HepG2 (cell line): Measurements from ENCODE around the gene LOC128125822.

Source experiments
- ATAC-seq: fragments of 200-7000 bp; cut with Tn5 transposase; 3 replicates; pipeline ENCODE4 v1.9.1; 2020; ENCODE audit warnings: mild to moderate bottlenecking, moderate library complexity
- BruUV-seq: library from RNA; stranded (reverse); fragments of 400-500 nt; replicated peaks from 2 replicates; lab custom pipeline; 2021; lab: Mats Ljungman, UMichigan
- CTCF ChIA-PET: fragments of 300-600 bp; formaldehyde crosslinking; extraction: SDS; loops from one replicate; lab custom pipeline; 2021; ENCODE audit warnings: low total read pairs, inconsistent platforms, low intra/inter-chr PET ratio; lab: Yijun Ruan, JAX
- POLR2A ChIA-PET: fragments of 350-600 bp; sonication (Branson Sonifier 250); formaldehyde crosslinking; loops from one replicate; lab custom pipeline; 2020; ENCODE audit warnings: antibody characterized with exemption, inconsistent platforms; lab: Yijun Ruan, JAX
- DNase-seq: peaks from one replicate; pipeline ENCODE4 v3.0.0-alpha.2; 2015; ENCODE audit warnings: low spot score
- FAIRE-seq: peaks from 3 replicates; lab custom pipeline; 2011; peaks lifted over from hg19 to GRCh38; lab: Jason Lieb, UNC
- H2AFZ ChIP-seq: one replicate; pipeline ENCODE4 v1.6.1; 2011; ENCODE audit warnings: low read length, inconsistent platforms
- H3K27ac ChIP-seq: fragments of 300-600 bp; 3 replicates; pipeline ENCODE4 v1.8.0; 2011; ENCODE audit warnings: mixed run types, mild to moderate bottlenecking, mixed read lengths, low read length, inconsistent platforms; ENCODE audit not compliant: insufficient read depth; ENCODE audit errors: extremely low read length
- H3K27me3 ChIP-seq, 2 experiments: fragments of 200-600 bp in 1 of 2; 2 replicates in 1 of 2; 3 replicates in 1 of 2; pipeline versions ENCODE4 v1.6.0 to v1.8.0; 2011; ENCODE audit warnings: low read length in 2 of 2, mild to moderate bottlenecking in 2 of 2, moderate library complexity in 2 of 2, inconsistent platforms in 1 of 2; ENCODE audit not compliant: insufficient read depth in 2 of 2, control insufficient read depth in 1 of 2
- H3K36me3 ChIP-seq, 2 experiments: fragments of 200-600 bp in 1 of 2; replicated peaks in 1 of 2; 2 replicates in 1 of 2; 3 replicates in 1 of 2; pipeline versions ENCODE4 v1.5.1 to v1.8.0; 2011; ENCODE audit warnings: low read length in 2 of 2, inconsistent platforms in 1 of 2; ENCODE audit not compliant: insufficient read depth in 2 of 2, control insufficient read depth in 1 of 2
- H3K4me1 ChIP-seq: 2 replicates; pipeline ENCODE4 v1.5.1; 2012; ENCODE audit warnings: low read length, inconsistent platforms; ENCODE audit not compliant: insufficient read depth
- H3K4me2 ChIP-seq: 2 replicates; pipeline ENCODE4 v1.6.0; 2011; ENCODE audit warnings: low read depth, low read length, inconsistent platforms
- H3K4me3 ChIP-seq, 3 experiments: fragments of 200-600 bp in 1 of 3; sonication (generic), shearing (Covaris generic) in 1 of 3; replicated peaks in 1 of 3; 2 replicates each; pipeline ENCODE4 v1.5.1; 2011 to 2016; ENCODE audit warnings: low read length in 3 of 3, inconsistent platforms in 2 of 3, low read depth in 2 of 3, mild to moderate bottlenecking in 2 of 3, control low read depth in 1 of 3, mixed read lengths in 1 of 3; ENCODE audit not compliant: insufficient read depth in 1 of 3
- H3K79me2 ChIP-seq: one replicate; pipeline ENCODE4 v1.6.1; 2011; ENCODE audit warnings: low read length, inconsistent platforms; ENCODE audit not compliant: insufficient read depth
- H3K9ac ChIP-seq: 2 replicates; pipeline ENCODE4 v1.6.0; 2011; ENCODE audit warnings: mild to moderate bottlenecking, low read depth, low read length, inconsistent platforms; ENCODE audit not compliant: insufficient read depth
- H3K9me3 ChIP-seq: 2 replicates; pipeline ENCODE4 v1.5.1; 2012; ENCODE audit warnings: mild to moderate bottlenecking, low read length
- H4K20me1 ChIP-seq: 2 replicates; pipeline ENCODE4 v1.6.0; 2011; ENCODE audit warnings: inconsistent platforms, mild to moderate bottlenecking, low read length, moderate library complexity; ENCODE audit not compliant: insufficient read depth
- CCAR2 ChIP-seq: fragments of 200-400 bp; formaldehyde crosslinking; optimal IDR thresholded peaks from 2 replicates; pipeline ENCODE3; 2018; ENCODE audit warnings: low read depth, mild to moderate bottlenecking, low read length, moderate library complexity
- DNMT1 ChIP-seq: sonication (generic); formaldehyde crosslinking; IDR thresholded peaks from 2 replicates; pipeline ENCODE4 v1.5.1; 2020; ENCODE audit warnings: mild to moderate bottlenecking, missing genetic modification reagents
- HOXA9 ChIP-seq: sonication (generic); formaldehyde crosslinking; IDR thresholded peaks from 2 replicates; pipeline ENCODE4 v1.8.1; 2022; ENCODE audit warnings: missing genetic modification reagents, mild to moderate bottlenecking, moderate library complexity, borderline replicate concordance
- ISL2 ChIP-seq: sonication (generic); formaldehyde crosslinking; IDR thresholded peaks from 2 replicates; pipeline ENCODE4 v1.5.0; 2020; ENCODE audit warnings: missing genetic modification reagents
- KAT7 ChIP-seq: IDR thresholded peaks from 2 replicates; pipeline ENCODE4 v1.6.1; 2018; ENCODE audit warnings: borderline replicate concordance, missing compliant biosample characterization
- KLF15 ChIP-seq: sonication (generic); formaldehyde crosslinking; IDR thresholded peaks from 2 replicates; pipeline ENCODE4 v1.8.1; 2023; ENCODE audit warnings: borderline replicate concordance, mild to moderate bottlenecking, inconsistent platforms, missing genetic modification reagents, mixed read lengths
- RBFOX2 ChIP-seq: fragments of 200-400 bp; formaldehyde crosslinking; IDR thresholded peaks from 2 replicates; pipeline ENCODE4 v1.6.1; 2017; ENCODE audit warnings: low read depth, mild to moderate bottlenecking, low read length
- SOX13 ChIP-seq, 3 experiments: fragments of 450-650 bp in 1 of 3; sonication (generic) in 1 of 3; formaldehyde crosslinking in 1 of 3; IDR thresholded peaks in 2 of 3; conservative IDR thresholded peaks in 1 of 3; 2 replicates each; pipeline versions ENCODE4 v1.5.0 to v1.6.1; 2016 to 2020; ENCODE audit warnings: antibody characterized with exemption in 1 of 3, mild to moderate bottlenecking in 1 of 3, missing compliant biosample characterization in 1 of 3, missing genetic modification reagents in 1 of 3, moderate library complexity in 1 of 3
- SRF ChIP-seq: IDR thresholded peaks from 2 replicates; pipeline ENCODE4 v1.6.1; 2011; ENCODE audit warnings: mild to moderate bottlenecking, low read depth, low read length, moderate library complexity
- U2AF1 ChIP-seq: fragments of 200-400 bp; formaldehyde crosslinking; optimal IDR thresholded peaks from 2 replicates; pipeline ENCODE3; 2017; ENCODE audit warnings: mild to moderate bottlenecking, low read depth, low read length
- ZKSCAN1 ChIP-seq: fragments of 150-350 bp; IDR thresholded peaks from 2 replicates; pipeline ENCODE4 v1.6.1; 2014; ENCODE audit warnings: low read length
- WGBS: methylation state at CpG from one replicate; pipeline ENCODE4 v1.1.6; 2017; ENCODE audit warnings: low lambda C conversion rate; 5-methylcytosine and 5-hydroxymethylcytosine counted together
- in situ Hi-C: cut with HindIII; loops from 2 replicates; pipeline ENCODE4 v1.10.0; 2017; ENCODE audit warnings: low pct_unique_long_range_greater_than_20kb; ENCODE audit not compliant: extremely low pct_ligation_motif_present
- intact Hi-C: fragments of 100-400 bp; cut with micrococcal nuclease; formaldehyde crosslinking; loops from one replicate; pipeline ENCODE4 v1.10.0; 2022; ENCODE audit not compliant: unreplicated experiment
- TF ChIP-seq, protein P1 (sequence below): sonication (generic); formaldehyde crosslinking; IDR thresholded peaks from 2 replicates; pipeline ENCODE4 v1.4.0; 2020; ENCODE audit warnings: mild to moderate bottlenecking, missing genetic modification reagents
- TF ChIP-seq, protein P2 (sequence below): sonication (generic); formaldehyde crosslinking; IDR thresholded peaks from 2 replicates; pipeline ENCODE4 v1.8.1; 2023; ENCODE audit warnings: mild to moderate bottlenecking, inconsistent platforms, moderate library complexity, missing genetic modification reagents, borderline replicate concordance
- TF ChIP-seq, protein P3 (sequence below): sonication (generic); formaldehyde crosslinking; IDR thresholded peaks from 2 replicates; pipeline ENCODE4 v1.4.0; 2020; ENCODE audit warnings: low read depth, missing genetic modification reagents
- TF ChIP-seq, protein P4 (sequence below): IDR thresholded peaks from 2 replicates; pipeline ENCODE4 v1.6.1; 2016; ENCODE audit warnings: missing compliant biosample characterization, missing genetic modification reagents, borderline replicate concordance

Gene LOC128125822

DNA sequence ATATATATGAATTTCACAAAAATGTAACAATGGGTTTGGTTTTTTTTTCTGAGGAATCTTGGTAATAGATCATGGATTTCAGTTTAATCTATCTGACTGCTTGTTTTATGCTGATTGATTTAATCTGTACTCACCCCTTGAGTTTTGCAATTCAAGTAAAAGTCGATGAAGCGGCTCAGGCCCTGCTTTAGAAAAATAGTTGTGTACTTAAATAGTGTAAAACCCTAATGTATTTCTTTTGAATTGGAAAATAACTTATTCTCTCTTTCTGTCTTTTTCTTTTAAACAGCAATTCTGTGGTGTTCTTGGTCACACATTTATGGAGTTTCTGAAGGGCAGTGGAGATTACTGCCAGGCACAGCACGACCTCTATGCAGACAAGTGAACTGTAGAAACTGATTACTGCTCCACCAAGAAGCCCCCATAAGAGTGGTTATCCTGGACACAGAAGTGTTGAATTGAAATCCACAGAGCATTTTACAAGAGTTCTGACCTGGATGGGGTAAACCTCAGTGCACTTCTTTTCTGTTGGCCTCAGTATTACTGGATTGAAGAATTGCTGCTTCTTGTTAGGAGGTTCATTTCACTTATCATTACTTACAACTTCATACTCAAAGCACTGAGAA, 4.0 kb downstream of the LOC128125822 start:
- Histone ChIP-seq H3K79me2 (peaks cover 73% of the 10 kb centered on the region), H4K20me1 (peaks cover 71% of the 10 kb centered on the region), H3K9ac (peak overlapping the region; percentile 52), H3K27me3 (no peaks in the 10 kb centered on the region; a peak in 1 of 5 replicates), H3K4me1 (peaks cover 32% of the 10 kb centered on the region), H3K4me3 (peak overlapping the region; percentile 30 to 78 (median 50); a peak in 5 of 6 replicates), H3K9me3 (no peaks in the 10 kb centered on the region), H3K4me2 (peak overlapping the region; percentile 73), H3K36me3 (peaks cover 13 to 49% of the 10 kb centered on the region in 2 experiments), H3K27ac (peak overlapping the region; percentile 7), H2AFZ (no peak overlapping the region)
- WGBS = 54% methylated on average over 3 of the region's 3 CpGs
- ATAC-seq (no peak), DNase-seq (no peak), FAIRE-seq (no peak)
- CTCF ChIA-PET = no interaction called here
- POLR2A ChIA-PET = interaction anchor here (1.3 to 1.8 kb wide), 2 partner anchors 11 to 54 kb away, joined by 4 to 6 read pairs; no protein-coding TSS in a partner anchor
- in situ Hi-C loops = no loop called here
- no TSS peak for BruUV-seq
- intact Hi-C loops = loop anchor here (5.0 kb wide), 1 partner anchor 186 kb away; no protein-coding TSS in a partner anchor
- TF ChIP-seq ISL2 (CRISPR knock-in tag) = no peak
- no peak for TF ChIP-seq ZKSCAN1
- no peak for TF ChIP-seq SRF
- TF ChIP-seq, protein P1, sequence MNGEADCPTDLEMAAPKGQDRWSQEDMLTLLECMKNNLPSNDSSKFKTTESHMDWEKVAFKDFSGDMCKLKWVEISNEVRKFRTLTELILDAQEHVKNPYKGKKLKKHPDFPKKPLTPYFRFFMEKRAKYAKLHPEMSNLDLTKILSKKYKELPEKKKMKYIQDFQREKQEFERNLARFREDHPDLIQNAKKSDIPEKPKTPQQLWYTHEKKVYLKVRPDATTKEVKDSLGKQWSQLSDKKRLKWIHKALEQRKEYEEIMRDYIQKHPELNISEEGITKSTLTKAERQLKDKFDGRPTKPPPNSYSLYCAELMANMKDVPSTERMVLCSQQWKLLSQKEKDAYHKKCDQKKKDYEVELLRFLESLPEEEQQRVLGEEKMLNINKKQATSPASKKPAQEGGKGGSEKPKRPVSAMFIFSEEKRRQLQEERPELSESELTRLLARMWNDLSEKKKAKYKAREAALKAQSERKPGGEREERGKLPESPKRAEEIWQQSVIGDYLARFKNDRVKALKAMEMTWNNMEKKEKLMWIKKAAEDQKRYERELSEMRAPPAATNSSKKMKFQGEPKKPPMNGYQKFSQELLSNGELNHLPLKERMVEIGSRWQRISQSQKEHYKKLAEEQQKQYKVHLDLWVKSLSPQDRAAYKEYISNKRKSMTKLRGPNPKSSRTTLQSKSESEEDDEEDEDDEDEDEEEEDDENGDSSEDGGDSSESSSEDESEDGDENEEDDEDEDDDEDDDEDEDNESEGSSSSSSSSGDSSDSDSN (CRISPR knock-in tag) = no peak
- TF ChIP-seq KAT7 (CRISPR knock-in tag) = 0 out of 2 replicates have a peak, but pooled peaks have one; percentile 42
- TF ChIP-seq RBFOX2 = peak; percentile 68
- TF ChIP-seq, protein P2, sequence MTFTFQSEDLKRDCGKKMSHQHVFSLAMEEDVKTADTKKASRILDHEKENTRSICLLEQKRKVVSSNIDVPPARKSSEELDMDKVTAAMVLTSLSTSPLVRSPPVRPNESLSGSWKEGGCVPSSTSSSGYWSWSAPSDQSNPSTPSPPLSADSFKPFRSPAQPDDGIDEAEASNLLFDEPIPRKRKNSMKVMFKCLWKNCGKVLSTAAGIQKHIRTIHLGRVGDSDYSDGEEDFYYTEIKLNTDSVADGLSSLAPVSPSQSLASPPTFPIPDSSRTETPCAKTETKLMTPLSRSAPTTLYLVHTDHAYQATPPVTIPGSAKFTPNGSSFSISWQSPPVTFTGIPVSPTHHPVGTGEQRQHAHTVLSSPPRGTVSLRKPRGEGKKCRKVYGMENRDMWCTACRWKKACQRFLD (CRISPR knock-in tag) = no peak
- no peak for TF ChIP-seq HOXA9 (CRISPR knock-in tag)
- TF ChIP-seq, protein P3, sequence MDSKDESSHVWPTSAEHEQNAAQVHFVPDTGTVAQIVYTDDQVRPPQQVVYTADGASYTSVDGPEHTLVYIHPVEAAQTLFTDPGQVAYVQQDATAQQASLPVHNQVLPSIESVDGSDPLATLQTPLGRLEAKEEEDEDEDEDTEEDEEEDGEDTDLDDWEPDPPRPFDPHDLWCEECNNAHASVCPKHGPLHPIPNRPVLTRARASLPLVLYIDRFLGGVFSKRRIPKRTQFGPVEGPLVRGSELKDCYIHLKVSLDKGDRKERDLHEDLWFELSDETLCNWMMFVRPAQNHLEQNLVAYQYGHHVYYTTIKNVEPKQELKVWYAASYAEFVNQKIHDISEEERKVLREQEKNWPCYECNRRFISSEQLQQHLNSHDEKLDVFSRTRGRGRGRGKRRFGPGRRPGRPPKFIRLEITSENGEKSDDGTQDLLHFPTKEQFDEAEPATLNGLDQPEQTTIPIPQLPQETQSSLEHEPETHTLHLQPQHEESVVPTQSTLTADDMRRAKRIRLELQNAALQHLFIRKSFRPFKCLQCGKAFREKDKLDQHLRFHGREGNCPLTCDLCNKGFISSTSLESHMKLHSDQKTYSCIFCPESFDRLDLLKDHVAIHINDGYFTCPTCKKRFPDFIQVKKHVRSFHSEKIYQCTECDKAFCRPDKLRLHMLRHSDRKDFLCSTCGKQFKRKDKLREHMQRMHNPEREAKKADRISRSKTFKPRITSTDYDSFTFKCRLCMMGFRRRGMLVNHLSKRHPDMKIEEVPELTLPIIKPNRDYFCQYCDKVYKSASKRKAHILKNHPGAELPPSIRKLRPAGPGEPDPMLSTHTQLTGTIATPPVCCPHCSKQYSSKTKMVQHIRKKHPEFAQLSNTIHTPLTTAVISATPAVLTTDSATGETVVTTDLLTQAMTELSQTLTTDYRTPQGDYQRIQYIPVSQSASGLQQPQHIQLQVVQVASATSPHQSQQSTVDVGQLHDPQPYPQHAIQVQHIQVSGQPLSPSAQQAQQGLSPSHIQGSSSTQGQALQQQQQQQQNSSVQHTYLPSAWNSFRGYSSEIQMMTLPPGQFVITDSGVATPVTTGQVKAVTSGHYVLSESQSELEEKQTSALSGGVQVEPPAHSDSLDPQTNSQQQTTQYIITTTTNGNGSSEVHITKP = no peak
- no peak for TF ChIP-seq SOX13 (IDR thresholded peaks at IDR 0.05)
- no peak for TF ChIP-seq SOX13 (CRISPR knock-in tag; conservative IDR thresholded peaks at IDR 0.05 in 1 of 2, IDR thresholded peaks at IDR 0.05 in 1 of 2)
- TF ChIP-seq, protein P4, sequence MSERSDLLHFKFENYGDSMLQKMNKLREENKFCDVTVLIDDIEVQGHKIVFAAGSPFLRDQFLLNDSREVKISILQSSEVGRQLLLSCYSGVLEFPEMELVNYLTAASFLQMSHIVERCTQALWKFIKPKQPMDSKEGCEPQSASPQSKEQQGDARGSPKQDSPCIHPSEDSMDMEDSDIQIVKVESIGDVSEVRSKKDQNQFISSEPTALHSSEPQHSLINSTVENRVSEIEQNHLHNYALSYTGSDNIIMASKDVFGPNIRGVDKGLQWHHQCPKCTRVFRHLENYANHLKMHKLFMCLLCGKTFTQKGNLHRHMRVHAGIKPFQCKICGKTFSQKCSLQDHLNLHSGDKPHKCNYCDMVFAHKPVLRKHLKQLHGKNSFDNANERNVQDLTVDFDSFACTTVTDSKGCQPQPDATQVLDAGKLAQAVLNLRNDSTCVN = no peak
- no peak for TF ChIP-seq CCAR2
- no peak for TF ChIP-seq DNMT1 (CRISPR knock-in tag)
- TF ChIP-seq KLF15 (CRISPR knock-in tag) = no peak
- peak; percentile 42 for TF ChIP-seq U2AF1
